H9 (cell line): ENCODE data around the gene ANKRD11. TPM values are rescaled to one million over a fixed set of nuclear protein-coding genes. Genes with fewer than 3 reads are reported as not detected.

Source experiments
- DNase-seq: peaks from one replicate; pipeline ENCODE4 v3.0.0-alpha.2; 2017
- H2AFZ ChIP-seq: one replicate; pipeline ENCODE4 v1.6.1; 2013; ENCODE audit warnings: mild to moderate bottlenecking, low read length, control low read depth, moderate library complexity
- H2AK5ac ChIP-seq: 2 replicates; pipeline ENCODE4 v1.6.1; 2013; ENCODE audit warnings: low read length, control low read depth, mixed read lengths; ENCODE audit not compliant: insufficient read length
- H2BK120ac ChIP-seq: one replicate; pipeline ENCODE4 v1.6.1; 2013; ENCODE audit warnings: low read depth, mild to moderate bottlenecking, low read length, control low read depth, inconsistent platforms; ENCODE audit not compliant: poor library complexity, severe bottlenecking
- H2BK12ac ChIP-seq: 2 replicates; pipeline ENCODE4 v1.6.1; 2013; ENCODE audit warnings: low read length, control low read depth, mixed read lengths, low read depth; ENCODE audit not compliant: insufficient read length
- H2BK15ac ChIP-seq: 2 replicates; pipeline ENCODE4 v1.6.1; 2013; ENCODE audit warnings: low read depth, low read length, control low read depth
- H2BK20ac ChIP-seq: one replicate; pipeline ENCODE4 v1.6.1; 2013; ENCODE audit warnings: low read depth, mild to moderate bottlenecking, low read length, control low read depth, inconsistent platforms; ENCODE audit not compliant: poor library complexity, severe bottlenecking
- H2BK5ac ChIP-seq: 2 replicates; pipeline ENCODE4 v1.6.1; 2013; ENCODE audit warnings: low read length, control low read depth, mixed read lengths; ENCODE audit not compliant: insufficient read length
- H3K14ac ChIP-seq: 2 replicates; pipeline ENCODE4 v1.6.1; 2013; ENCODE audit warnings: low read length, control low read depth; ENCODE audit not compliant: insufficient read depth
- H3K18ac ChIP-seq: 2 replicates; pipeline ENCODE4 v1.6.1; 2013; ENCODE audit warnings: low read depth, mild to moderate bottlenecking, mixed read lengths, low read length, control low read depth; ENCODE audit not compliant: insufficient read length
- H3K23ac ChIP-seq: 2 replicates; pipeline ENCODE4 v1.6.1; 2013; ENCODE audit warnings: low read length, control low read depth, mixed read lengths, low read depth; ENCODE audit not compliant: insufficient read length
- H3K23me2 ChIP-seq: 2 replicates; pipeline ENCODE4 v1.6.1; 2013; ENCODE audit warnings: low read depth, mild to moderate bottlenecking, mixed read lengths, low read length, control low read depth; ENCODE audit not compliant: insufficient read length, poor library complexity, severe bottlenecking
- H3K27ac ChIP-seq: 2 replicates; pipeline ENCODE4 v1.5.1; 2013; ENCODE audit warnings: low read length, control low read depth, mixed read lengths, low read depth; ENCODE audit not compliant: insufficient read length
- H3K27me3 ChIP-seq: 2 replicates; pipeline ENCODE4 v1.6.1; 2013; ENCODE audit warnings: low read length, control low read depth, inconsistent platforms; ENCODE audit not compliant: insufficient read depth
- H3K4ac ChIP-seq: 2 replicates; pipeline ENCODE4 v1.6.1; 2013; ENCODE audit warnings: low read depth, mild to moderate bottlenecking, control low read depth, inconsistent platforms, low read length, moderate library complexity
- H3K4me1 ChIP-seq: 2 replicates; pipeline ENCODE4 v1.6.1; 2013; ENCODE audit warnings: low read length, control low read depth, inconsistent platforms; ENCODE audit not compliant: insufficient read depth
- H3K4me2 ChIP-seq: 2 replicates; pipeline ENCODE4 v1.6.1; 2013; ENCODE audit warnings: low read length, control low read depth, mixed read lengths; ENCODE audit not compliant: insufficient read length, insufficient read depth
- H3K56ac ChIP-seq: 2 replicates; pipeline ENCODE4 v1.6.1; 2013; ENCODE audit warnings: low read depth, mild to moderate bottlenecking, mixed read lengths, low read length, control low read depth; ENCODE audit not compliant: insufficient read length
- H3K79me1 ChIP-seq: 2 replicates; pipeline ENCODE4 v1.6.1; 2013; ENCODE audit warnings: low read depth, mild to moderate bottlenecking, moderate library complexity, low read length, control low read depth, inconsistent platforms; ENCODE audit not compliant: insufficient read depth, poor library complexity, severe bottlenecking
- H3K79me2 ChIP-seq: 2 replicates; pipeline ENCODE4 v1.6.1; 2013; ENCODE audit warnings: low read length, control low read depth, inconsistent platforms; ENCODE audit not compliant: insufficient read depth
- H3K9ac ChIP-seq: 2 replicates; pipeline ENCODE4 v1.6.1; 2013; ENCODE audit warnings: low read length, control low read depth, mixed read lengths; ENCODE audit not compliant: insufficient read length; ENCODE audit errors: extremely low read depth
- H3K9me3 ChIP-seq: one replicate; pipeline ENCODE4 v1.6.1; 2013; ENCODE audit warnings: low read depth, low read length, inconsistent platforms; ENCODE audit not compliant: control insufficient read depth
- H3T11ph ChIP-seq: one replicate; pipeline ENCODE4 v1.6.1; 2013; ENCODE audit warnings: mild to moderate bottlenecking, low read length, control low read depth, inconsistent platforms
- H4K20me1 ChIP-seq: one replicate; pipeline ENCODE4 v1.6.1; 2013; ENCODE audit not compliant: control insufficient read depth, insufficient read length, insufficient read depth
- H4K5ac ChIP-seq: 2 replicates; pipeline ENCODE4 v1.6.1; 2013; ENCODE audit warnings: low read depth, mild to moderate bottlenecking, mixed read lengths, low read length, control low read depth; ENCODE audit not compliant: insufficient read length
- H4K8ac ChIP-seq: replicated peaks from 2 replicates; pipeline ENCODE4 v1.6.1; 2013; ENCODE audit warnings: low read length, control low read depth, mixed read lengths, low read depth; ENCODE audit not compliant: insufficient read length
- H4K91ac ChIP-seq: 2 replicates; pipeline ENCODE4 v1.6.1; 2013; ENCODE audit warnings: low read depth, mild to moderate bottlenecking, moderate library complexity, mixed read lengths, low read length, control low read depth; ENCODE audit not compliant: insufficient read length
- H3K27ac Mint-ChIP-seq, 3 experiments: 2 replicates in 2 of 3; 3 replicates in 1 of 3; pipeline ENCODE4 v1.8.0; 2020 to 2021; ENCODE audit warnings: mixed read lengths in 3 of 3, mild to moderate bottlenecking in 1 of 3, moderate library complexity in 1 of 3
- H3K27me3 Mint-ChIP-seq: 2 replicates; pipeline ENCODE4 v1.8.0; 2021; ENCODE audit warnings: low read depth, mild to moderate bottlenecking, moderate library complexity, mixed read lengths
- H3K36me3 Mint-ChIP-seq, 3 experiments: 2 replicates in 2 of 3; 3 replicates in 1 of 3; pipeline ENCODE4 v1.8.0; 2020 to 2021; ENCODE audit warnings: low read depth in 3 of 3, mixed read lengths in 3 of 3; ENCODE audit not compliant: insufficient read depth in 1 of 3
- H3K4me1 Mint-ChIP-seq, 2 experiments: 2 replicates each; pipeline ENCODE4 v1.8.0; 2020; ENCODE audit warnings: mixed read lengths in 2 of 2
- H3K4me3 Mint-ChIP-seq, 2 experiments: 2 replicates in 1 of 2; 3 replicates in 1 of 2; pipeline ENCODE4 v1.8.0; 2020 to 2021; ENCODE audit warnings: mild to moderate bottlenecking in 2 of 2, mixed read lengths in 2 of 2, moderate library complexity in 1 of 2
- H3K9me3 Mint-ChIP-seq, 2 experiments: 2 replicates in 1 of 2; 3 replicates in 1 of 2; pipeline ENCODE4 v1.8.0; 2020; ENCODE audit warnings: mild to moderate bottlenecking in 2 of 2, mixed read lengths in 2 of 2, moderate library complexity in 1 of 2
- WGBS: extraction: QIAGEN DNeasy Blood & Tissue Kit; methylation state at CpG from one replicate; pipeline ENCODE4 v1.1.7; 2013; ENCODE audit warnings: missing lambda C conversion rate, low lambda C conversion rate, mixed read lengths; ENCODE audit not compliant: insufficient read length; ENCODE audit errors: extremely low coverage; 5-methylcytosine and 5-hydroxymethylcytosine counted together
- total RNA-seq: library from RNA; stranded (reverse); gene quantifications from 2 replicates; pipeline ENCODE4 v1.2.1, GENCODE V29; 2021
- TF ChIP-seq, protein P1 (sequence below): fragments of 200-600 bp; sonication (generic); conservative IDR thresholded peaks from 3 replicates; pipeline ENCODE4 v1.8.0; 2021; ENCODE audit warnings: antibody characterized with exemption, mild to moderate bottlenecking

Gene ANKRD11
- total RNA-seq, 1 experiment from 2014 or later = 181 TPM

DNA sequence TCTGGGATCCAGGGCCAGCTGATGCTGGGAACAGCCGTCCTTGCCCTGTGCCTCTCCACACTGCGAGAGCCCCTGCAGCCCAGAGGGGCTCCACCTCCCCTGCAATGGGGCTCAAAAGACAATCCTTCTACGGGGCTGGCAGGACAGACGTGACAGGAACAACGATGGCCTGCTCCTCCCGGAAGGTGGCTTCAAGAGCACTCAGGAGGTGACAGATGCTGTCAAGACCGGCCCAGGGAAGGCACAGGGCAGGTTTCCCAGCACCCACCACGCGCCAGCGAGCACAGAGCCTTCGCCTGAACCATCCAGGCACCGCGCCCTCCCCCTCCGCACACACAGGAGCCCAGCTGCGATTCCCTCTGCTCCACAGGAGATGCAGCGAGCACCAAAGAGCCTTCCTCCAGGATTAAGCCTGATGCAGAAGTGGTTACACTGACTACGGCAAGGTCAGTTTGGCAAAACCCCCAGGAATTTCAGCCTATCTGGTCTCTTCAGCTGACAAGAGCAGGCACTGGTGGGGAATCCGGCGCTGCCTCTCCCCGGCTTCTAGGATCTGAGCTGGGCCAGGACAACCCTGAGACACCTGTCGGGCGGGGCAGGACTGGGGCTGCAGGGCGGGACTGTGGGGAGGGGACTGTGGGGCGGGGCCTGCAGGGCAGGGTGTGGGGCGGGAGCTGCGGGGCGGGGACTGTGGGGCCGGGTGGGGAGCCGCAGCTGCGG lies 169.4 kb downstream of the ANKRD11 start:
- DNase-seq = peak; percentile 75
- Histone ChIP-seq H3K9me3 (no peaks in the 10 kb centered on the region), H3K4me1 (peaks cover 14% of the 10 kb centered on the region; the same call in 1 of the 2 replicates), H3K4ac (no peak overlapping the region), H2BK15ac (no peak overlapping the region), H4K8ac (no peak overlapping the region), H4K5ac (no peak overlapping the region), H3K23ac (no peak overlapping the region), H3K9ac (no peak overlapping the region), H2BK20ac (no peak overlapping the region), H3K4me2 (peak overlapping the region; percentile 17), H3K23me2 (no peaks in the 10 kb centered on the region), H3K18ac (no peak overlapping the region), H2AK5ac (no peak overlapping the region), H3K56ac (no peak overlapping the region), H3K27ac (no peak overlapping the region), H2BK5ac (no peak overlapping the region), H3K79me2 (peaks cover 74% of the 10 kb centered on the region; the same call in 1 of the 2 replicates), H4K20me1 (no peaks in the 10 kb centered on the region), H2BK12ac (no peak overlapping the region), H2AFZ (no peak overlapping the region), H3T11ph (no peak overlapping the region), H4K91ac (no peak overlapping the region), H3K14ac (no peak overlapping the region; the same call in 1 of the 2 replicates), H3K79me1 (peaks cover 8% of the 10 kb centered on the region), H2BK120ac (no peak overlapping the region), H3K27me3 (no peaks in the 10 kb centered on the region)
- H3K36me3 Mint-ChIP-seq = peaks cover 7 to 13% (median 12%) of the 10 kb centered on the region in 3 experiments; a peak in 5 of 7 replicates
- H3K27ac Mint-ChIP-seq = no peak overlapping the region
- H3K4me3 Mint-ChIP-seq = peak overlapping the region in 1 of 2 experiments; percentile 49; a peak in 1 of 5 replicates
- no peaks in the 10 kb centered on the region; the same call in 1 of the 2 replicates for H3K27me3 Mint-ChIP-seq
- H3K9me3 Mint-ChIP-seq = no peaks in the 10 kb centered on the region; a peak in 1 of 5 replicates
- TF ChIP-seq, protein P1, sequence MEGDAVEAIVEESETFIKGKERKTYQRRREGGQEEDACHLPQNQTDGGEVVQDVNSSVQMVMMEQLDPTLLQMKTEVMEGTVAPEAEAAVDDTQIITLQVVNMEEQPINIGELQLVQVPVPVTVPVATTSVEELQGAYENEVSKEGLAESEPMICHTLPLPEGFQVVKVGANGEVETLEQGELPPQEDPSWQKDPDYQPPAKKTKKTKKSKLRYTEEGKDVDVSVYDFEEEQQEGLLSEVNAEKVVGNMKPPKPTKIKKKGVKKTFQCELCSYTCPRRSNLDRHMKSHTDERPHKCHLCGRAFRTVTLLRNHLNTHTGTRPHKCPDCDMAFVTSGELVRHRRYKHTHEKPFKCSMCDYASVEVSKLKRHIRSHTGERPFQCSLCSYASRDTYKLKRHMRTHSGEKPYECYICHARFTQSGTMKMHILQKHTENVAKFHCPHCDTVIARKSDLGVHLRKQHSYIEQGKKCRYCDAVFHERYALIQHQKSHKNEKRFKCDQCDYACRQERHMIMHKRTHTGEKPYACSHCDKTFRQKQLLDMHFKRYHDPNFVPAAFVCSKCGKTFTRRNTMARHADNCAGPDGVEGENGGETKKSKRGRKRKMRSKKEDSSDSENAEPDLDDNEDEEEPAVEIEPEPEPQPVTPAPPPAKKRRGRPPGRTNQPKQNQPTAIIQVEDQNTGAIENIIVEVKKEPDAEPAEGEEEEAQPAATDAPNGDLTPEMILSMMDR = no peak
- H3K4me1 Mint-ChIP-seq = peaks cover 77 to 89% of the 10 kb centered on the region in 2 experiments
- WGBS = no CpG with 5 or more reads among the region's 30 CpGs
